HG03558 (cell line): ENCODE measurements around the gene INPP5E.

Experiments
- ATAC-seq: cut with Tn5 transposase; IDR thresholded peaks from one replicate; pipeline ENCODE4 v1.9.1; 2021; ENCODE audit warnings: moderate number of reproducible peaks; ENCODE audit not compliant: unreplicated experiment; ENCODE audit errors: extremely low read depth

Gene INPP5E

GRCh38 chr9:136453326-136453725, 13.7 kb upstream of the INPP5E start:
- no peak for ATAC-seq

GRCh38 chr9:136451221-136451877, 11.7 kb upstream of the INPP5E start:
- ATAC-seq, result no peak

- ATAC-seq, result no peak
Observed at GRCh38 chr9:136448655-136449054, 9.0 kb upstream of the INPP5E start.

- ATAC-seq, result no peak
Observed at GRCh38 chr9:136447173-136447778, 7.6 kb upstream of the INPP5E start.

- ATAC-seq, result no peak
Observed at GRCh38 chr9:136445799-136446198, 6.2 kb upstream of the INPP5E start.

GRCh38 chr9:136444102-136444501, 4.5 kb upstream of the INPP5E start:
- no peak for ATAC-seq

GRCh38 chr9:136443687-136444086, 4.0 kb upstream of the INPP5E start:
- no peak for ATAC-seq

- ATAC-seq, result no peak
Observed at GRCh38 chr9:136443087-136443486, 3.4 kb upstream of the INPP5E start.

GRCh38 chr9:136442265-136442664, 2.6 kb upstream of the INPP5E start:
- no peak for ATAC-seq

- no peak for ATAC-seq
Observed at GRCh38 chr9:136441681-136442245, 2.1 kb upstream of the INPP5E start.

GRCh38 chr9:136441191-136441680, 1.6 kb upstream of the INPP5E start:
- no peak for ATAC-seq

GRCh38 chr9:136438548-136439480, 831 bp downstream of the INPP5E start:
- no peak for ATAC-seq

- no peak for ATAC-seq
Observed at GRCh38 chr9:136437839-136438547, 1.7 kb downstream of the INPP5E start.

GRCh38 chr9:136437430-136437829, 2.2 kb downstream of the INPP5E start:
- ATAC-seq, result no peak

GRCh38 chr9:136436055-136436634, 3.5 kb downstream of the INPP5E start:
- ATAC-seq, result no peak

GRCh38 chr9:136434580-136435169, 5.0 kb downstream of the INPP5E start:
- no peak for ATAC-seq

- no peak for ATAC-seq
Observed at GRCh38 chr9:136433849-136434579, 5.6 kb downstream of the INPP5E start.

- ATAC-seq, result no peak
Observed at GRCh38 chr9:136433043-136433715, 6.5 kb downstream of the INPP5E start.
